PC-9 (cell line): ENCODE data around the gene FUCA2. TPM values are rescaled to one million over a fixed set of nuclear protein-coding genes. Genes with fewer than 3 reads are reported as not detected.

Experiments used
- BruUV-seq: library from RNA; stranded (reverse); fragments of 400-500 nt; replicated peaks from 2 replicates; lab custom pipeline; 2021; lab: Mats Ljungman, UMichigan
- CTCF ChIA-PET: fragments of 300-600 bp; sonication (Branson Sonifier 250); formaldehyde crosslinking; loops from one replicate; lab custom pipeline; 2022; ENCODE audit warnings: antibody characterized with exemption; lab: Charles Lee
- POLR2A ChIA-PET: fragments of 300-600 bp; sonication (Branson Sonifier 250); formaldehyde crosslinking; loops from one replicate; lab custom pipeline; 2022; ENCODE audit warnings: antibody characterized with exemption; ENCODE audit not compliant: unreplicated experiment; lab: Charles Lee
- DNase-seq, 2 experiments: peaks; one replicate each; pipeline versions ENCODE4 v3.0.0 to v3.0.0-alpha.2; 2015 to 2022; ENCODE audit warnings: mixed read lengths in 1 of 2
- H2AFZ ChIP-seq: fragments of 200-600 bp; sonication (generic); 2 replicates; pipeline ENCODE4 v1.8.1; 2017; ENCODE audit warnings: antibody characterized with exemption
- H3F3A ChIP-seq: fragments of 200-600 bp; sonication (generic); 2 replicates; pipeline ENCODE4 v1.8.1; 2017; ENCODE audit warnings: antibody characterized with exemption, mild to moderate bottlenecking, low read depth; ENCODE audit not compliant: insufficient read depth
- H3K27ac ChIP-seq: fragments of 200-600 bp; sonication (generic); 2 replicates; pipeline ENCODE4 v1.6.1; 2016; ENCODE audit warnings: mixed run types
- H3K27me3 ChIP-seq: fragments of 200-600 bp; sonication (generic); 2 replicates; pipeline ENCODE4 v1.6.1; 2016; ENCODE audit warnings: low read depth, mixed run types; ENCODE audit not compliant: insufficient read depth
- H3K36me3 ChIP-seq: fragments of 200-600 bp; sonication (generic); 2 replicates; pipeline ENCODE4 v1.6.1; 2016; ENCODE audit warnings: low read depth, mixed run types
- H3K4me1 ChIP-seq: fragments of 200-600 bp; sonication (generic); replicated peaks from 2 replicates; pipeline ENCODE4 v1.6.1; 2016; ENCODE audit warnings: mixed run types; ENCODE audit not compliant: insufficient read depth
- H3K4me2 ChIP-seq: fragments of 200-600 bp; sonication (generic); 2 replicates; pipeline ENCODE4 v1.6.1; 2017; ENCODE audit warnings: mixed run types
- H3K4me3 ChIP-seq: fragments of 200-600 bp; sonication (generic); 2 replicates; pipeline ENCODE4 v1.6.1; 2016; ENCODE audit warnings: mixed run types
- H3K79me2 ChIP-seq: fragments of 200-600 bp; sonication (generic); 2 replicates; pipeline ENCODE4 v1.6.1; 2017; ENCODE audit warnings: low read depth, mixed run types
- H3K9me2 ChIP-seq: fragments of 200-600 bp; sonication (generic); 2 replicates; pipeline ENCODE4 v1.8.1; 2017; ENCODE audit warnings: mild to moderate bottlenecking; ENCODE audit not compliant: insufficient read depth
- H3K9me3 ChIP-seq: fragments of 200-600 bp; sonication (generic); 2 replicates; pipeline ENCODE4 v1.8.1; 2016; ENCODE audit warnings: low read depth; ENCODE audit not compliant: insufficient read depth
- H4K20me1 ChIP-seq: fragments of 200-600 bp; sonication (generic); 2 replicates; pipeline ENCODE4 v1.8.1; 2017; ENCODE audit not compliant: insufficient read depth
- CTCF ChIP-seq: fragments of 200-600 bp; sonication (generic); conservative IDR thresholded peaks from 2 replicates; pipeline ENCODE4 v1.6.1; 2017; ENCODE audit warnings: mixed run types, antibody characterized with exemption, mild to moderate bottlenecking, moderate library complexity
- EZH2 ChIP-seq: fragments of 200-600 bp; sonication (generic); IDR thresholded peaks from 2 replicates; pipeline ENCODE4 v1.8.0; 2017; ENCODE audit warnings: antibody characterized with exemption, low read depth
- intact Hi-C: fragments of 100-400 bp; cut with micrococcal nuclease; formaldehyde crosslinking; loops from one replicate; pipeline ENCODE4 v1.10.0; 2022; ENCODE audit not compliant: unreplicated experiment
- total RNA-seq: library from RNA; stranded (reverse); gene quantifications from 2 replicates; pipeline ENCODE4 v1.2.3, GENCODE V29; 2021

The FUCA2 gene
- total RNA-seq, 1 experiment from 2014 or later = 74.8 TPM

GRCh38 chr6:143535189-143535614, 23.7 kb upstream of the FUCA2 start:
- H3F3A ChIP-seq = no peaks in the 10 kb centered on the region
- H3K4me2 ChIP-seq = no peak overlapping the region
- H3K9me3 ChIP-seq = no peaks in the 10 kb centered on the region
- no TSS peak for BruUV-seq
- peaks cover 4% of the 10 kb centered on the region; the same call in 1 of the 2 replicates for H3K4me1 ChIP-seq
- ChIA-PET CTCF (interaction anchor here (0.7 kb wide), 1 partner anchor 1061 kb away, joined by 3 read pairs; no protein-coding TSS in a partner anchor), POLR2A (no interaction called here)
- H4K20me1 ChIP-seq = no peaks in the 10 kb centered on the region
- H3K9me2 ChIP-seq = no peaks in the 10 kb centered on the region
- TF ChIP-seq CTCF (no peak), EZH2 (no peak)
- no peak overlapping the region for H2AFZ ChIP-seq
- no peak for DNase-seq
- intact Hi-C loops = loop anchor here (10.0 kb wide), 1 partner anchor 1060 kb away; no protein-coding TSS in a partner anchor
- H3K36me3 ChIP-seq = no peaks in the 10 kb centered on the region
- no peaks in the 10 kb centered on the region for H3K79me2 ChIP-seq
- H3K27ac ChIP-seq = no peak overlapping the region
- H3K4me3 ChIP-seq = no peak overlapping the region
- H3K27me3 ChIP-seq = no peaks in the 10 kb centered on the region

GRCh38 chr6:143531720-143532499, 20.4 kb upstream of the FUCA2 start:
- no peak overlapping the region for H3K27ac ChIP-seq
- no peak overlapping the region for H3K4me3 ChIP-seq
- H3K9me2 ChIP-seq = no peaks in the 10 kb centered on the region
- TF ChIP-seq CTCF (no peak), EZH2 (no peak)
- intact Hi-C loops = loop anchor here (10.0 kb wide), 1 partner anchor 1057 kb away; no protein-coding TSS in a partner anchor
- no peaks in the 10 kb centered on the region for H3K4me1 ChIP-seq
- H3K27me3 ChIP-seq = no peaks in the 10 kb centered on the region
- H3K4me2 ChIP-seq = no peak overlapping the region
- no peaks in the 10 kb centered on the region for H3K36me3 ChIP-seq
- no peak for DNase-seq
- ChIA-PET POLR2A (no interaction called here), CTCF (no interaction called here)
- H3K9me3 ChIP-seq = no peaks in the 10 kb centered on the region
- BruUV-seq = no TSS peak
- no peak overlapping the region for H2AFZ ChIP-seq
- H3K79me2 ChIP-seq = no peaks in the 10 kb centered on the region
- no peaks in the 10 kb centered on the region for H4K20me1 ChIP-seq
- H3F3A ChIP-seq = no peaks in the 10 kb centered on the region

GRCh38 chr6:143529095-143529494, 17.6 kb upstream of the FUCA2 start:
- no peak for DNase-seq
- no peak for TF ChIP-seq CTCF
- intact Hi-C loops = no loop called here
- ChIA-PET CTCF (no interaction called here), POLR2A (interaction anchor here (0.6 kb wide), 1 partner anchor 635 kb away, joined by 6 read pairs; no protein-coding TSS in a partner anchor)
- Histone ChIP-seq H3K36me3 (no peaks in the 10 kb centered on the region), H3K79me2 (no peaks in the 10 kb centered on the region), H3K27ac (no peak overlapping the region), H2AFZ (no peak overlapping the region), H3K4me3 (no peak overlapping the region), H3K27me3 (no peaks in the 10 kb centered on the region), H3F3A (no peaks in the 10 kb centered on the region), H3K4me1 (no peaks in the 10 kb centered on the region), H3K9me2 (no peaks in the 10 kb centered on the region), H4K20me1 (no peaks in the 10 kb centered on the region), H3K4me2 (no peak overlapping the region), H3K9me3 (no peaks in the 10 kb centered on the region)
- BruUV-seq = no TSS peak
